Measurements from ENCODE around the gene EXOC6B.

The EXOC6B gene

DNA sequence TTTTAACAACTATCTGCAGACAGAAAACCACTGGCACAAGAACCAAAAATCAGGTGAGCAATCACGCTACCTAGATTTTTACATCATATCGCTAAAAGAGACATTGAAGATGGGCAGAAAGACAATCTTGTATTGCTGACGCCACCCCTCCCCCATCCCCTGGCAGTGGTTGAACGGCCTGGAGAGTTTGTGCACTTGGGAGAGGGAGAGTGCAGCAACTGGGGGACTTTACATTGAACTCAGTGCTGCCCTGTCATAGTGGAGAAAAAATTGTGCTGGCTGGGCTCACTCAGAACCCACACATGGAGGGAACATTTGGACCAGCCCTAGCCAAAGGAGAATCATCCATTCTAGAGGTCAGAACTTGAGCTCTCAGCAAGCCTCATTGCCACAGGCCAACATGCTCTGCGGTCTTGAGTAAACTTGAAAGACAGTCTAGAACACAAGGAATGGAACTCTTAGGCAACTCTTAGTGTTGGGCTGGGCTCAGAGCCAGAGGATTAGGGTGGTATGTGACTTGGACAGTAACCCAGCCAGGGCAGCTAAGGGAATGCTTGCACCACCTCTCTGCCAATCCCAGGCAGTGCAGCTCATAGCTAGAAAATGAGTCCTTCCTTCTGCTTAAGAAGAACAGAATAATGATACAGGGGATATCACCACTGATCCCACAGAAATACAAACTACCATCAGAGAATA lies 458.2 kb downstream of the EXOC6B start:
- FAIRE-seq (peak; percentile 96), DNase-seq (ENCODE audit: insufficient read length, low spot score) (peak; percentile 31)
- TF ChIP-seq POLR2A (IDR thresholded peaks at IDR 0.05; ENCODE audit: low read depth, low read length): no peak

GRCh38 chr2:72363406-72363805 lies 462.4 kb downstream of the EXOC6B start:
- DNase-seq (ENCODE audit: insufficient read length, low spot score): no peak
- FAIRE-seq: no peak
- TF ChIP-seq POLR2A (IDR thresholded peaks at IDR 0.05; ENCODE audit: low read depth, low read length): no peak

- DNase-seq (ENCODE audit: insufficient read length, low spot score) (no peak), FAIRE-seq (no peak)
- no peak for TF ChIP-seq POLR2A (IDR thresholded peaks at IDR 0.05; ENCODE audit: low read depth, low read length)
Measured at GRCh38 chr2:72362733-72363132, 463.1 kb downstream of the EXOC6B start.

- no peak for FAIRE-seq
- TF ChIP-seq POLR2A (IDR thresholded peaks at IDR 0.05; ENCODE audit: low read depth, low read length): no peak
- no peak for DNase-seq (ENCODE audit: insufficient read length, low spot score)
Measured at GRCh38 chr2:72361521-72361920, 464.3 kb downstream of the EXOC6B start.

DNA sequence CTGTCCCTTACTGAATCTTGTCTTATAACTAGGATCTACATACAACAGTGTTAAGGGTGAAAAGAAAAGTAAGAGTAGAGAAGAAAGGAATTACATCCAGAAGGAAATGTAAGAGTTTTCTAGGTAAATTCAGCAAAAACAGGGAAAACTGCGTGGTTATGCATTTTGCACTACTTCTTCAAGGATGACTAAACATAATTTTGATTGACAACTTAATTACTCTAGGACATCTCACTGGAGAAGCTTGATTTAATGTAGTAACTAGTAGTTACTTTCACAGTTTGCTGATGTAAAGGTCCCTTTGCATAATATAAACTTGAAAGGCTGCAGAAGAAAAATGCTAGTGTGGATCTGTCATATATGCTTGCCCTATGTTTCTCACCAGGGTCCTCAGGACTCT lies 464.8 kb downstream of the EXOC6B start:
- no peak for TF ChIP-seq POLR2A (IDR thresholded peaks at IDR 0.05; ENCODE audit: low read depth, low read length)
- no peak for FAIRE-seq
- no peak for DNase-seq (ENCODE audit: insufficient read length, low spot score)

GRCh38 chr2:72350852-72351251 lies 475.0 kb downstream of the EXOC6B start:
- no peak for TF ChIP-seq POLR2A (IDR thresholded peaks at IDR 0.05; ENCODE audit: low read depth, low read length)
- FAIRE-seq (no peak), DNase-seq (ENCODE audit: insufficient read length, low spot score) (no peak)

- TF ChIP-seq POLR2A (IDR thresholded peaks at IDR 0.05; ENCODE audit: low read depth, low read length): no peak
- DNase-seq (ENCODE audit: insufficient read length, low spot score) (no peak), FAIRE-seq (no peak)
Measured at GRCh38 chr2:72349016-72349415, 476.8 kb downstream of the EXOC6B start.

GRCh38 chr2:72347081-72347480 lies 478.8 kb downstream of the EXOC6B start:
- no peak for TF ChIP-seq POLR2A (IDR thresholded peaks at IDR 0.05; ENCODE audit: low read depth, low read length)
- FAIRE-seq (no peak), DNase-seq (ENCODE audit: insufficient read length, low spot score) (no peak)

DNA sequence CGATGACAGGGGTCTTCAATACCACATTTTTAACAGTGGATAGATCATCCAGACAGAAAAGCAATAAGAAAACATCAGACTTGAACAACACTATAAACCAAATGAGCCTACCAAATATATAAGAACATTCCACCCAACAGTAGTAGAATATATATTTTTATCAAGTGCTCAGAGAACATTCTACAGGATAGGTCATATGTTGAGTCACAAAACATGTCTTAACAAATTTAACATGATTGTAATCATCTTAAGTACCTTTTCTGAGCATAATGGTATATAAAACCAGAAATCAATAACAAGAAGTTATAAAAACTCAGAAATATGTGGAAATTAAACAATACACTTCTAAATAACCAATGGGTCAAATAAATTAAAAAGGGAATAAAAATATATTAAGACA lies 484.2 kb downstream of the EXOC6B start:
- FAIRE-seq: no peak
- no peak for TF ChIP-seq POLR2A (IDR thresholded peaks at IDR 0.05; ENCODE audit: low read depth, low read length)

DNA sequence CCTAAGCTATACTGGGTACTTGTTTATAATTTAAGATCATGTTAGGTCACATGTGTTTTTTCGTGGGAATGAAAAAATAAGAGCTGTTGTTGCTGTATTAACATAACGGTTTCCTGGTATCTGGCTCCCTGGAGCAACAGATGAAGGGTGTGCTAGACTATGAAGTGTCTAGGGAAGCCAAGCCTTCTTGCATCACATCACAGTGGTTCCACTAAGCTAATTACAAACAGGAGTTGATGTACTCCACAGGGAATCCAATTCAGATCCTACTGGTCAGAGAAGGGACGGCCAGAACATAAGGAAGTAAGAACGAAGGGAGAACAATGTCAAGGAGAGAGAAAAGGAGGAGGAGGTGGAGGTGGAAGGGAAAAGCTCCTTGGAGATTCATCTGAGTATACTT lies 485.2 kb downstream of the EXOC6B start:
- DNase-seq (ENCODE audit: insufficient read length, low spot score): no peak
- no peak for FAIRE-seq
- TF ChIP-seq POLR2A (IDR thresholded peaks at IDR 0.05; ENCODE audit: low read depth, low read length): no peak

More for the DNA sequence above, 484.2 kb downstream of the EXOC6B start:
- DNase-seq (ENCODE audit: insufficient read length, low spot score): no peak

DNA sequence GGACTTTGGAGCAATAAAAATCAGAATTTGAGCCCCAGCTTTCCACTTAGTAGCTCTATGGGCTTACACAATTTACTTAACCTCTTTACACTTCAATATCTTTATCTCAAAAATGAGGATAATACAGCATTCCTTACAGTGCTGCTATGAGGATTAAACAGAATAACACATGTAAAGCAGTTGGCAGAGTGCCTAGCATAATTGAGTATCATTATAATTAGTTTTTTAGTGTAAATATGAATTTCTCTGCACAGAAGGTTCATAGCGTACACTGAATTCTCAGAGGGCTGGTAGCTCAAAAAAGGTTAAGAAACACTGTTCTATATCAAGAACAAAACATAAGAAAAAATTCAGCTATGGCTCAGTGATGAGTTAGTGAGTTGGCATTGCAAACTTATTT lies 487.8 kb downstream of the EXOC6B start:
- DNase-seq (ENCODE audit: insufficient read length, low spot score) (no peak), FAIRE-seq (no peak)
- TF ChIP-seq POLR2A (IDR thresholded peaks at IDR 0.05; ENCODE audit: low read depth, low read length): no peak

- FAIRE-seq (no peak), DNase-seq (ENCODE audit: insufficient read length, low spot score) (no peak)
- TF ChIP-seq POLR2A (IDR thresholded peaks at IDR 0.05; ENCODE audit: low read depth, low read length): no peak
Measured at GRCh38 chr2:72332720-72333119, 493.1 kb downstream of the EXOC6B start.

- no peak for DNase-seq (ENCODE audit: insufficient read length, low spot score)
- TF ChIP-seq POLR2A (IDR thresholded peaks at IDR 0.05; ENCODE audit: low read depth, low read length): no peak
- no peak for FAIRE-seq
Measured at GRCh38 chr2:72330652-72331051, 495.2 kb downstream of the EXOC6B start.

GRCh38 chr2:72326759-72327158 lies 499.1 kb downstream of the EXOC6B start:
- FAIRE-seq: no peak
- no peak for TF ChIP-seq POLR2A (IDR thresholded peaks at IDR 0.05; ENCODE audit: low read depth, low read length)
- DNase-seq (ENCODE audit: insufficient read length, low spot score): no peak

DNA sequence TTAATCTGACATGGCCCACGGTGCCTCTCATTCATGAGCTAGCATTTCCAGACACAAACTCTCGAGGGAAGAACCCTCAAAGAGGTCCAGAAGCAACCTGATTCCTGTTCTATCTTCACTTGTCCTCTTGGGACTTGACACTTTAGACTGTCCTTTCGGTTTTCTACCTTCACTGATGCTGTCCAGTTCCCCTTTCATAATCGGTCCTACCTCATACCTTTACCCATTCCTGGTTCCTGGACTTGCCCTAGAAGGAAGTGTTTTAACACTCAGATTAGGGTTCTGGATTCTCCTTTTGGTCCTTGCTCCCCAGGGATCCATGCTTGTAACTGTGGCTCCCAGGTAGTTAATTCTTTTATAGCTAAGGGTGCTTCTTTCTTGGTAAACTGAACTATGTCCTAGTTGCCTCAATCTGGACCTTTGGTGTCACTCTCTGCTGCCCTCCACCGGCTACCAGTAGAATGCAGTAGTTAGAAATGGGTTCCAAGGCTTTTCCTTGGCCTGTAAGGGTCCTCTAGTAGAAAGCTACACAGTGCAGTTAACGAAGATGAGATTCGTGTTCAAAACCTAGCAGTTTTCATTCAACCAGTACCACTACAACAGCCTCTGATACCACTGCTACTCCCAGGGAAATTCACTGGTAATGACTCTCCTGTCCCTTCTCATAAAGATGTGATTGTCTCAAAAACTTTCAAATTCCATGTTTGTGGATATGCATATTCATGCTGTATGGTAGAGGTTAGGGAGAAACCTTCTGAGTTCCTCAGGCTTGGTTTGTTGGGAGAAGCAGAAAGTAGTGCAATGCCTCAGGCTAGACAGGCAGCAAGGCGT lies 500.0 kb downstream of the EXOC6B start:
- TF ChIP-seq POLR2A (IDR thresholded peaks at IDR 0.05; ENCODE audit: low read depth, low read length): no peak
- DNase-seq (ENCODE audit: insufficient read length, low spot score): peak; percentile 4
- peak; percentile 53 for FAIRE-seq
